Mucosa of stomach (tissue), 1 donor: ENCODE results near the gene FAM200A.
"Not testable (repeated sequence)": the region's sequence is repeated elsewhere in the genome, so short reads cannot be mapped to it uniquely, and the experiment has no call there.

Experiments
- H3K27me3 ChIP-seq: one replicate; pipeline ENCODE4 v1.7.0; 2013; ENCODE audit warnings: mild to moderate bottlenecking, low read length; ENCODE audit not compliant: control insufficient read depth, insufficient read depth
- H3K36me3 ChIP-seq: one replicate; pipeline ENCODE4 v1.7.0; 2013; ENCODE audit warnings: low read length; ENCODE audit not compliant: control insufficient read depth, insufficient read depth
- H3K4me1 ChIP-seq: one replicate; pipeline ENCODE4 v1.7.0; 2013; ENCODE audit warnings: mild to moderate bottlenecking, low read length; ENCODE audit not compliant: control insufficient read depth, insufficient read depth
- H3K4me3 ChIP-seq: one replicate; pipeline ENCODE4 v1.7.0; 2013; ENCODE audit warnings: low read length
- H3K9ac ChIP-seq: one replicate; pipeline ENCODE4 v1.7.0; 2013; ENCODE audit warnings: mild to moderate bottlenecking, low read length, moderate library complexity
- H3K9me3 ChIP-seq: one replicate; pipeline ENCODE4 v1.7.0; 2013; ENCODE audit warnings: mild to moderate bottlenecking, low read length, moderate library complexity; ENCODE audit not compliant: control insufficient read depth
- donor health status: Pancreatic carcinoma.

Gene FAM200A

DNA sequence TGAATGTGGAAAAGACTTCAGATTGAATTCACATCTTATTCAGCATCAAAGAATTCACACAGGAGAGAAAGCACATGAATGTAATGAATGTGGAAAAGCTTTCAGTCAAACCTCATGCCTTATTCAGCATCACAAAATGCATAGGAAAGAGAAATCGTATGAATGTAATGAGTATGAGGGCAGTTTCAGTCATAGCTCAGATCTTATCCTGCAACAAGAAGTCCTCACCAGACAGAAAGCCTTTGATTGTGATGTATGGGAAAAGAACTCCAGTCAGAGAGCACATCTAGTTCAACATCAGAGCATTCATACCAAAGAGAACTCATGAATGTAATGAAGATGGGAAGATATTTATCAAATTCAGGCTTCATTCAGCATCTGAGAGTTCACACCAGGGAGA lies 21.3 kb upstream of the FAM200A start:
- Histone ChIP-seq H3K4me3 (no peak overlapping the region), H3K36me3 (peaks cover 4% of the 10 kb centered on the region), H3K9ac (no peak overlapping the region), H3K4me1 (no peaks in the 10 kb centered on the region), H3K9me3 (no peaks in the 10 kb centered on the region), H3K27me3 (no peaks in the 10 kb centered on the region)

DNA sequence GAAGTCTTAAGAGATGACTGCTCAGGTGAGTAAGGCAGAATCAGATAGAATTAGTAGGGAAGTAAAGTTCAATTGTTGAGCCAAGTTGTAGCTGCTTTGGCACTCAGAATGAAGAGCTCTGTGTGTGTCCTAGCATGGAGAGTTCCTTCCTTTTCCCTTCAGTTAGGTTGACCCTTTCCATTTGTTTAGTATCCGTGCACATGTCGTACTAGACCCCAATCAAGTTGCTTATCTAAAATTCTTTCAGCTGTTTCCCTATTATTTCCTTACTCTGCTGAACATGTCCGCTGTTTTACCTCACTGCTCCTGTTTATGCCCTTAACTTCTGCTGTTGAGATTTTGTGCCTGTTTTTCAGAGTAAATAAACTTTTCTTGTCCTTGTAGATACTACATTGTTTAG lies 19.9 kb upstream of the FAM200A start:
- H3K36me3 ChIP-seq = peaks cover 4% of the 10 kb centered on the region
- H3K27me3 ChIP-seq = no peaks in the 10 kb centered on the region
- H3K9me3 ChIP-seq = no peaks in the 10 kb centered on the region
- no peaks in the 10 kb centered on the region for H3K4me1 ChIP-seq
- H3K9ac ChIP-seq = no peak overlapping the region
- H3K4me3 ChIP-seq = no peak overlapping the region

DNA sequence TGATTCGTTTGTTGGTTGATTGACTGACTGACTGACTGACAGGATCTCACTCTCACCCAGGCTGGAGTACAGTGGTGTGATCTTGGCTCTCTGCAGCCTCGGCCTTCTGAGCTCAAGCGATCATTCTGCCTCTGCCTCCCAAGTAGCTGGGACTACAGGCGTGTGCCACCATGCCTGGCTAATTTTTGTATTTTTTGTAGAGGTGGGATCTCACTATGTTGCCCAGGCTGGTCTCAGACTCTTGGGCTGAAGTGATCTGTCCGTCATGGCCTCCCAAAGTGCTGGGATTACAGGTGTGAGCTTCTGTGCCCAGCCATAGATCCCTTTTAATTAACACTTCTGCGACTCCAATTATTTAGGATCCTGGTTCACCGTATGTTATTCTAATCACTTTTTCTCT lies 16.9 kb upstream of the FAM200A start:
- not testable (repeated sequence) for H3K4me3 ChIP-seq, H3K27me3 ChIP-seq, H3K36me3 ChIP-seq, H3K4me1 ChIP-seq, H3K9ac ChIP-seq, H3K9me3 ChIP-seq

DNA sequence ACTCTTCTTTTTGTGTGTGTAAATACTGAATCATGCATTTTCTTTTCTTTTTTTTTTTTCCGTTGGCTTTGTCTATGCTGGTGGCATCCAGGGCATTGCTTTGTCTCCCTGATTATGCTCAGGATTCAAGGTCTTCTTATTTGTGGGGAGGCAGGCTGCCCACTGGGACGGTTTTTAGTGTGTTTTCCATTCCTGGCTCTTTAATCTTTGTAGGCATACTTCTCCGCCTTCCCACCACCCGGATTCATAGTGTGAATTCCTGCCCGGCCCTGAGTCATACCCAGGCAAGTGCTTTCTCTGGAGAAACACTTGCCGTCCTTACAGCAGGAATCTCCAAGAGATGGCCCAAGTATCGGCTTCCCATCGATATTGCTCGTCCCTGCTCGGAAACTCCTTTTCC lies 11.7 kb upstream of the FAM200A start:
- no peak overlapping the region for H3K9ac ChIP-seq
- no peak overlapping the region for H3K4me3 ChIP-seq
- H3K4me1 ChIP-seq = peaks cover 14% of the 10 kb centered on the region
- no peaks in the 10 kb centered on the region for H3K27me3 ChIP-seq
- no peaks in the 10 kb centered on the region for H3K9me3 ChIP-seq
- H3K36me3 ChIP-seq = peaks cover 13% of the 10 kb centered on the region

DNA sequence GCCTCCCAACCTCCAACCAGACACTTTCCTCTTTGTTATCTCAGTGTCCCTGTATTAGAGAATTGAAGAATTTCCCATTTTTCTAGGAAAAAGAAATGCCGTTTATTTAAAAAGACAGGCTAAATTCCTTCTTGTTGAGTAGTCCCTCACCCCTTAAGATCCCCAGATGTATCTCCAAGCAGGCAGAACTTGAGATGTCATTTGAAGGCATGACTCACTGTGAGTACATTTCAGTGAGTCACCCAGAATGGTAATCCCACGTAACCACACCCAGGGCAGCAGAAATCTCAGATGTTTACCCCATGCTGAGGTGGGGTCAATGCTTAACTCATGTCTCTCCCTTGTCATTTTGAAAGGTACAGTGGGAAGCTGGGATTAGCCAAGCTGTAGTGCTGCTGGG lies 10.9 kb upstream of the FAM200A start:
- Histone ChIP-seq H3K4me1 (peaks cover 14% of the 10 kb centered on the region), H3K27me3 (no peaks in the 10 kb centered on the region), H3K36me3 (peaks cover 13% of the 10 kb centered on the region), H3K9ac (peak overlapping the region; percentile 8), H3K4me3 (no peak overlapping the region), H3K9me3 (no peaks in the 10 kb centered on the region)

DNA sequence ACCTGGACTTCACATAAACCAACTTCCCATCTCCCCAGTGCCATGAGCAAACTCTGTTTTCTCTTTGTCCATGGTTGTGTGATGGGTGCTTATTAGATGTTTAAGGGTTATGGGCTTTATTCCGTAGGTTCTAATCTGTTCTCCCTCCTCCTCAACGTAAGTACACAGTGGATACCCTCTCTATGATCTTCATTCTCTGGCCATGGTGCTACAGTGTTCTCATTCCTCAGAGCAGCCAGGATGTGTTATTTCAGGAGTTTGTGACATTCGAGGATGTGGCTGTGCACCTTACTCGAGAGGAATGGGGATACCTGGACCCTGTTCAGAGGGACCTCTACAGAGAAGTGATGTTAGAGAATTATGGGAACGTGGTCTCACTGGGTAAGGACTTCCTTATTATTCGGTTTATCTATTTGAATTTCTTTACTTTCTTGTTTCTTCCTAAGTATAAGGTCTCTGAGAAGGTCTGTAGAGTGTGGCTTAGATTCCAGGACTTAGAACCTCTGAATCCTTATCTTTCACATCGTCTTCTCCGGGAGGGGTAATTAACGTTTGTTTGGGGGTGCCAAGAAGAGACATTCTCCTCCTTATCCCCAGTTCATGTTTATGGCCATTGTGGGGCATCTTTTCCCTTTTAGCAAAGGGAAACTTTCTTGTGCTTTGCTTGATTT lies 10.3 kb upstream of the FAM200A start:
- H3K4me1 ChIP-seq = peaks cover 14% of the 10 kb centered on the region
- peak overlapping the region; percentile 8 for H3K9ac ChIP-seq
- H3K9me3 ChIP-seq = no peaks in the 10 kb centered on the region
- no peak overlapping the region for H3K4me3 ChIP-seq
- peaks cover 13% of the 10 kb centered on the region for H3K36me3 ChIP-seq
- H3K27me3 ChIP-seq = no peaks in the 10 kb centered on the region

DNA sequence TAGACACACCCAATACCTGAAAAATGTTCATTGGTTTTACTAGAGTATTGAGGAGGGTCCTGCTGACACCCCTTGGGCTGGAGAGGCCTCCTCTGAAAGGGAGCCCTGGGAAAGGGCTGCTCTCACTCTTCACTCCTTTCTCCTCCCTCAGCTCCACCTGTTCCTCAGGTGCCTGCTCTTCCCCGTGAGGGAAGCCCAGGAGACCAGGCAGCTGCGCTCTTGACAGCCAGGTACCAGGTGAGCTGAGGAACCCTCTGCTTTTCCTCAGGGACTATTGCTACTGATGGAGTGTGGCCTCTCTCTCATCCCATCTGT lies 9.8 kb upstream of the FAM200A start:
- Histone ChIP-seq H3K9ac (no peak overlapping the region), H3K36me3 (peaks cover 13% of the 10 kb centered on the region), H3K4me3 (no peak overlapping the region), H3K4me1 (peaks cover 14% of the 10 kb centered on the region), H3K9me3 (no peaks in the 10 kb centered on the region), H3K27me3 (no peaks in the 10 kb centered on the region)

DNA sequence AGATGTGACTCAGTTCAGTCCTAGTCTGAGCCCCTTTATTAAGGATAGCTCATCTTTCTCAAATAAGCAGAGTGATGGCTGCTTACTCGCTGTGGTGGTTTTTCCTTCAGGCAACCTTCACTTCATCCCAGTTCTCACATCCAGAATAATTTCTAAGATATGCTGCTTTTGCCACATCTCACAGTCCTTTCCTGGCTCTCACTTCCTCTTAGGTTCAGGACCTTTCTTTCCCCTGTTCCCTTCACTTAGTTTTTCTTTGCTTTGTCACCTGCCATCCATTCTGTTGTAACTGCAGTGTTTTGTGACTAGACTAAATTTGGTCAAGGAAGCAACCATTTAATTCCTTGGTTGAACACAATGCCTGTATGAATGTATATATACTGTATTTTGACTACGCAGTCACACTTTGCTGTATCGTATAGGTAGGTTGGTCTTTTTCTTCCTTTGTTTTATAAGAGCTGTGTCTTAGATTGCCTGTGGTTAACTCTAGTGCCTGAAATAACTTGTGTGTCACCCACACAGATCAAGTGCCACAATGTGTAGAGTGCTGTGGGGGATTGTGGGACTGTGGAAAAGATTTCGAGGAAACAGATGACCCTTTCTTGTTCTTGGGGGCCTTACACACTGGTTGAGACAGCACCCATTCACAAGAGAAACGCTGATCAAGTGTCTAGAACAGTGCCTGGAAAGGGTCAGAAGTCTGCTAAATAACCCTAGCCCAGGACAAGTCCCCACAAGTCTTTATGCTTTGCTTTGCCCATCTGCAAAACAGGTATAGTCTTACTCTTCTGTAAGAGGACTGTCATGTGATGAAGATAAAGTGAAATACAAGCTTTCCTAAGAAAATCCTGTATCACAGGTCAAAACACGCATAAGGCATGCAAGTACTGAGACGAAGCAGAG lies 9.2 kb upstream of the FAM200A start:
- Histone ChIP-seq H3K9me3 (no peaks in the 10 kb centered on the region), H3K4me3 (no peak overlapping the region), H3K9ac (peak overlapping the region; percentile 13), H3K4me1 (peaks cover 14% of the 10 kb centered on the region), H3K27me3 (no peaks in the 10 kb centered on the region), H3K36me3 (peaks cover 13% of the 10 kb centered on the region)

DNA sequence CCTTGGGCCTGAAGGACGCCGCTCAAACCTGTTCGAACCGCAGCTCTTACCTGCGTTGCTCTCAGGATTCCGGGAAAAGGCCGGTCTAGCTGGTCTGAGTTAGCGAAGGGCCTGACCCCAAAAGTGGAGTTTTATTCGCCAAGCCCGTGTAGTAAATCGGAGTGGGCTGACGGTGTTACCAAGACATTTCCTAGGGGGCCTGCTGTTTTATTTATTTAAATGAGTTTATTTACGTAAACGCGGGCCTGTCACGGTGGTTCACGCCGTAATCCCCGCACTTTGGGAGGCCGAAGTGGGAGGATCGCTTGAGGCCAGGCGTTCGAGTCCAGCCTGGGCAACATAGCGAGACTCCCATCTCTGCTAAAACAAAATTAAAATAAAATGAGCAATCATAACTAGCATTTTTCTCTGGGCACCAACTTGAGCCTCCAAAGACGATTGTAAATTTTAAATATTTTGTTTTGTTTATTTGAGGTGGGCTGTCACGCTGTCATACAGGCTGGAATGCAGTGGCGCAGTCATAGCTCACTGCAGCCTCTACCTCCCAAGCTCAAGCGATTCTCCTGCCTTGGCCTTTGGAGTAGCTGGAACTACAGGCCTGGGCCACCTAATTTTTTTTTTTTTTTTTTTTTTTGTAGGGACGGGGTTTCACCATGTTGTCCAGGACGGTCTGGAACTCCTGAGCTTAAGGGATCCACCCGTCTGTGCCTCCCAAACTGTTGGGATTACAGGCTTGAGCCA lies 7.4 kb upstream of the FAM200A start:
- Histone ChIP-seq H3K9me3 (no peaks in the 10 kb centered on the region), H3K9ac (peak overlapping the region; percentile 97), H3K4me3 (peak overlapping the region; percentile 79), H3K36me3 (peaks cover 13% of the 10 kb centered on the region), H3K27me3 (no peaks in the 10 kb centered on the region), H3K4me1 (peaks cover 14% of the 10 kb centered on the region)

DNA sequence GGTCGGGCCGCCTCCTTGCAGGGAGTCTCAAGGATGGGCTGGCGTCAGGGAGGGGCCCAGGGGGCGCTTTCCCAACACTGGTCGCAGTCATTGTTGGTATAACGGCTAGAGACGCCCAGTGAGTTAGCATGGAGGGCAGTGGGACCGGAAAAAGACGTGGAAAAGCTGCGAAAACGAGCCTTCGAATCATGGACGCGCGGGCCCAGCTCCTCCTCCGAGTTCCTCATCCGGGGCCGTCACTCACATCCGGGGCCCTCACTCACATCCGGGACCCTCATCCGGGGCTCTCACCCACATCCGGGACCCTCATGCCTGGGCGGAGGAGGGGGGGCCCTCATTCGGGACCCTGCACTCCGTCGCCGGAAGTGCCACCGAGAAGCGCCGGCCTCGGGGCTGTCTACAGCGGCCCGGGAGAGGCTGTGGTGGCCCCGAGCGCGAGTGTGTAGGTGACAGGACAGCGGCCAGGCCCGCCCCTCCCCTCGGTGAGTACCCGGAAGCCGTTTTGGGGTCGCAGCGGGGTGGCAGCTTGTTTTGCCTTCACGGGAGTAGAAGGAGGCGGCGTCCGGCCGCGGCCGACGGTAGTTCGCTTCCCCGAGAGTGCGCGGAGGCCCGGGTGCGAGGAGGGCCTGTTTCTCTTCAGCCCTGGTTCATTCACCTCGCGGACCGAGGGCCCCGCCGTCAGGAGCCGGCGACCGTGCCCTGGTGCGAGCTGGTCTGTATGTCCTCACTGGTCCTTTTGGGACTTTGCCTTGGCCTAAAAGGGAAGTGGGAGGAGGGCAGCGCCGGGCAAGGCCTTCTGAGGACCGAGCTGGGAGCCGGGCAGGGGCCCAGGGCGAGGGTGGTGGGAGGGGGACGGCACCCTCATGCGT lies 6.6 kb upstream of the FAM200A start, which contains the start of gene ZNF655:
ZNF655 (plus strand) TSS at position 337 of the 869 bp plus-strand sequence. CDS start 1,918 bp downstream, outside the sequence.
- Histone ChIP-seq H3K9ac (peak within 1 kb of the TSS; percentile 97), H3K9me3 (no peaks in the 10 kb centered on the region), H3K4me1 (peaks cover 14% of the 10 kb centered on the region), H3K4me3 (peak within 1 kb of the TSS; percentile 79), H3K27me3 (no peaks in the 10 kb centered on the region), H3K36me3 (peaks cover 9% of the 10 kb centered on the region)

DNA sequence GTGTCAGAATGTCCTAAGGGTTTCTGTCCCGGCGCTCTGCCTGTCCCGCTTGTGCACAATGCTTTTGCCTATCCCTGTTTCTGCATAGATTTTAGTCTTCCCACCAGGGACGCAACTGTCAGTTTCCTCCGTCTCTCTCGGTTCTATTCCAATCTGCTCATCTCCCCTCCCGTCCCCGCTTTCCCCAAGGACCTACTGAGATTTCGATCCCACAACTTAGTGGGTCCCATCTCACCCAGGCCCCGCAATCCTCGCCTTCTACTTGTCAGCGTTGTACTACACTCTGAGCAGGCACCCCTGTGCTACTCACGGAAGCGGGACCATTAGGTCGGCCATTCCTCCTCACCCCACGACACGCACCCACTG lies 6.0 kb upstream of the FAM200A start:
- Histone ChIP-seq H3K9me3 (no peaks in the 10 kb centered on the region), H3K4me1 (peaks cover 12% of the 10 kb centered on the region), H3K9ac (peak overlapping the region; percentile 97), H3K36me3 (peaks cover 9% of the 10 kb centered on the region), H3K4me3 (peak overlapping the region; percentile 79), H3K27me3 (no peaks in the 10 kb centered on the region)
